ENCODE results near the gene GID4. TPM values are rescaled to one million over a fixed set of nuclear protein-coding genes. Genes with fewer than 3 reads are reported as not detected.

GID4 gene
- total and polyA plus RNA-seq, 5 experiments from 2014 or later, result 3.4 to 10.7 (median 7.1) TPM

DNA sequence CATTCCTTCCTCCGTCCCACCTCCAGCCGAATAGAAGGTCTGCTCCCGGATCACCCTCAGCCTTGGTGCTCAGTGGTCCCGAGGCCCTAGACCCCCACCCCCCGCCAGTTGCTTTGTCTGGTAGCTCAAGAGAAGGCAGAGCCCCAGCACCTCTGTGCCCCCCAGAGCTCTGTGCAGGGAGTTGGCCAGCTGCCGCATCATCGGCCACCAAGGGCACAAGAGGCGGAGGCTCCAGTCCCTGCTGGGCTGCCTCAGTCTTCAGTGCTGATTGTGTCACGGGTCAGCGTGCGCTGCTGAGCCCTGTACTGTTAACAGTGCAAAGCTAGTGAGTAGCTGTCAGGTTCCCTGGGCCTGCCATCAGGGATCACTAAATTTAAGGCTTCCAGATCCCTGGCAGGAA, 26.3 kb downstream of the GID4 start:
- no peaks in the 10 kb centered on the region for H3K27me3 Mint-ChIP-seq
- H3K4me1 Mint-ChIP-seq, result no peaks in the 10 kb centered on the region
- no peaks in the 10 kb centered on the region for H3K9me3 Mint-ChIP-seq
- ATAC-seq (no peak), DNase-seq (no peak)
- no peak overlapping the region for H3K27ac Mint-ChIP-seq
- no peak overlapping the region for H3K4me3 Mint-ChIP-seq
- POLR2A ChIA-PET, result no interaction called here
- H3K36me3 Mint-ChIP-seq, result peaks cover 5 to 59% (median 5%) of the 10 kb centered on the region in 3 donors

DNA sequence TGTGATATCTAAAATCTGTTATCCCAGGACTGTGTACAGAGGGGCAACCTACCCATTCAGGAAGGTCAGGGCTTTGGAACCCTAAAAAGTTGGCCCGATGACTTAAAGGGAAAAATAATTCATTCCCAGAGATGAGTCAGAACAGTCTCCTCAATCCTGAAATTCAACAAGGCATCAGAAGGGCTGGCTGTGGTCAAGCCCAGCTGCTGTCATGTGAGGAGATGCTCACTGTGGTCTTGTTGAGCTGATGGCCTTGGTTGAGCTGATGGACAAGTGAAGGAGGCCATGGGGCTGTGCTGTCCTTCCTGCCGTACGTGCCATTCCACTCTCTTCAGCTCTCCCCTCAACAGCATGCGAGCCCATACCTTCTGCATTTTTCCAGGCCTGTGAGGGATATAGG, 27.7 kb downstream of the GID4 start:
- Mint-ChIP-seq H3K27ac (peak overlapping the region in 1 of 10 donors; percentile 44), H3K36me3 (peaks cover 5 to 48% (median 5%) of the 10 kb centered on the region in 3 donors), H3K27me3 (no peaks in the 10 kb centered on the region), H3K4me3 (no peak overlapping the region), H3K9me3 (no peaks in the 10 kb centered on the region), H3K4me1 (peaks cover 4 to 11% (median 5%) of the 10 kb centered on the region in 4 donors)
- ATAC-seq, result no peak
- POLR2A ChIA-PET, result no interaction called here
- no peak for DNase-seq

DNA sequence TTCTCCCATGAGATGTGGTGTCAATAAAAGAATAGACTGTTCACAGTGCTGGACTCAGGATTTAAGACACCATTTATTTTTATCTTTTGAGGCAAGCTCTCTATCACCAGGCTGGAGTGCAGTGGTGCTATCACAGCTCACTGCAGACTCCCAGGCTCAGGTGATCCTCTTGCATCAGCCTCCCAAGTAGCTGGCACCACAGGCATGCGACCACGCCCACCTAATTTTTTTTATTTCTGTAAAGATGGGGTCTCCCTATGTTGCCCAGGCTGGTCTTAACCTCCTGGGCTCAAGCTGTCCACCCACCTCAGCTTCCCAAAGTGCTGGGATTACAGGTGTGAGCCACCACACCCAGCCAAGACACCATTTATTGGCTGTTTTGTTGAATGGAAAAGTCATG, 29.9 kb downstream of the GID4 start:
- H3K4me3 Mint-ChIP-seq, result no peak overlapping the region
- no peaks in the 10 kb centered on the region for H3K27me3 Mint-ChIP-seq
- H3K27ac Mint-ChIP-seq, result peak overlapping the region in 2 of 10 donors; percentile 32 to 69
- peaks cover 5 to 28% (median 5%) of the 10 kb centered on the region in 3 donors for H3K36me3 Mint-ChIP-seq
- POLR2A ChIA-PET, result no interaction called here
- DNase-seq (no peak), ATAC-seq (no peak)
- peaks cover 4 to 11% (median 5%) of the 10 kb centered on the region in 4 donors for H3K4me1 Mint-ChIP-seq
- no peaks in the 10 kb centered on the region for H3K9me3 Mint-ChIP-seq

DNA sequence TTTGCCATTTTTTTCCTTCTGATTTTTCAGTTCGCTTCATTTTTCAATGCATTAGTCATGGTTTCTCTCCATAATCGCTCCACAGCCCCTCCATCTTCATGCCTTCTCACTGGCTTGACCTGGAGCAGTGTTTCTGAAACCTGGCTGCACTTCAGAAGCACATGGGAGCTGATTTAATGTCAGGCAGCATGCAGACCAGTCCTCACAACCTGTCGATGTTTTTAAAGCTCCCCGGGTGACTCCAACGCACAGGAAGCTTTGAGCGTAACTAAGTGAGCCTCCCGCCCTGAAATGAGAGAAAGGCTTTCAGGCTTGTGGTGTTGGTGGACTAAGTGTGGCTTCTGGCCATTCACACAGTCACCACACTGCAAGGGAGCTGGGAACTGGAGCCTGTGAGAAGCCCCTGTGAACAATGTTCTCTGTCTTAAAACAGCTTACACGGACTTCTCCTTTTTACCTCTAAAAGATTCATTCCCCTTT, 31.7 kb downstream of the GID4 start:
- ATAC-seq (peak in 1 of 2 donors; percentile 27), DNase-seq (no peak)
- POLR2A ChIA-PET, result interaction anchor here (1.0 kb wide), 1 partner anchor 16 kb away, joined by 3 read pairs; the partner anchor contains the start of gene DRG2
- Mint-ChIP-seq H3K9me3 (no peaks in the 10 kb centered on the region), H3K4me1 (peaks cover 5 to 11% (median 6%) of the 10 kb centered on the region in 4 donors), H3K4me3 (no peak overlapping the region), H3K36me3 (peaks cover 0 to 11% (median 0%) of the 10 kb centered on the region in 3 donors), H3K27ac (no peak overlapping the region), H3K27me3 (peaks cover 2 to 11% (median 7%) of the 10 kb centered on the region in 5 donors)

GRCh38 chr17:18071751-18072150, 32.5 kb downstream of the GID4 start:
- no peak for ATAC-seq
- H3K27ac Mint-ChIP-seq, result no peak overlapping the region

DNA sequence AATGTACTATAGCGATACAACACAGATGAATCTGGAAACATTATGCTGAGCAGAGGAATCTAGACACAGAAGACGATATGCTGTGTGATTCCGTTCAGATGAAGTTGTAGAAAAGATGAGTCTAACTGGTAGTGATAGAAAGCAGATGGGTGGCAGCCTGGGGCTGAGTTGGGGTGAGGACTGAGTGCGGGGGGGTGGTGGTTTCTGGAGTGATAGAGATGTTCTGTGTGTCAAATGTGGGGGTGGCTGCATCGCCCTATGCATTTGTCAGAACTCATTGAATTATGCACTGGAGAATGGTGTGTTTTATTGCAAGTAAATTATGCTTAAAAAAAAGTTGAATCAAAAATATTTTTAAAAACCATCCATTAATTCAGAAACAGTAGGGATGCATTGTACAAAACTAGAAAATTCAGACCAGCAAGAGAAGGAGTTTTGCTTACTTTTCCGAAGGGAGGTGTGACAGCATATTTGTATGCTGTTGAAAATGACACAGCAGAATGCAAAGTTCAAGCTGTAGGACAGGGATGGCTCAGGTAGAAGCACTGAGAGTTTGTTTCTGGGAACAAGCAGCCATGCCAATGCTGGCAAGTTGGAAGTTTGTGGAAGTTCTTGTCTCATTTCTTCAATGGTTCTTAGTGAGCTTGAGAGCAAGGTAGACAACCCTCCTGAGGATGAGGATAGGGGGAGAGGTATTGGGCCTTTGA, 35.5 kb downstream of the GID4 start:
- no peaks in the 10 kb centered on the region for H3K36me3 Mint-ChIP-seq
- POLR2A ChIA-PET, result no interaction called here
- H3K27me3 Mint-ChIP-seq, result peaks cover 5 to 19% (median 14%) of the 10 kb centered on the region in 5 donors
- ATAC-seq (no peak), DNase-seq (no peak)
- peaks cover 5 to 11% (median 6%) of the 10 kb centered on the region in 4 donors for H3K4me1 Mint-ChIP-seq
- H3K9me3 Mint-ChIP-seq, result no peaks in the 10 kb centered on the region
- H3K27ac Mint-ChIP-seq, result no peak overlapping the region
- H3K4me3 Mint-ChIP-seq, result no peak overlapping the region

More at GRCh38 chr17:18071751-18072150, 32.5 kb downstream of the GID4 start:
- Mint-ChIP-seq H3K36me3 (peaks cover 0 to 6% (median 0%) of the 10 kb centered on the region in 3 donors), H3K4me1 (peaks cover 5 to 11% (median 6%) of the 10 kb centered on the region in 4 donors), H3K9me3 (no peaks in the 10 kb centered on the region), H3K4me3 (no peak overlapping the region), H3K27me3 (peaks cover 2 to 14% (median 10%) of the 10 kb centered on the region in 5 donors)
- DNase-seq, result no peak
- POLR2A ChIA-PET, result interaction anchor here (1.0 kb wide), 1 partner anchor 16 kb away, joined by 3 read pairs; the partner anchor contains the start of gene DRG2

DNA sequence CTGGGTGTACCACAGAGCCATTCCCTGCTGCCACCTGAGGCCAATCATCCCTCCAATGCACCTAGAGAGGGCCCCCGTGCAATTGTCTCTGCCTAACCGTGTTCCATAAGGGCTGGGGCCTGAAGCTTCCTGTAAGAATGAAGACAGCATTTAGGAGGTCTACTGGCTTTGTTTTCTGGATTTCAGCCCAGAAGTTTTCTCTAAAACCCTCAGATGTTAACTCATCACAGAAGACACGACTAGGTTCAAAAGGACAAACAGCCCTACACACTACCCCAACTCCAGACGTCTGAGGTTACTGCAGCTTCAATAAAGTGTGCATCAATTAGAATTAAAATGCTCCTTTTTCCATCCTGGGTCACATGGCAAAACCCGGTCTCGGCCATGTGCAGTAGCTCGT, 37.7 kb downstream of the GID4 start:
- H3K4me1 Mint-ChIP-seq, result peaks cover 0 to 2% (median 0%) of the 10 kb centered on the region in 4 donors

DNA sequence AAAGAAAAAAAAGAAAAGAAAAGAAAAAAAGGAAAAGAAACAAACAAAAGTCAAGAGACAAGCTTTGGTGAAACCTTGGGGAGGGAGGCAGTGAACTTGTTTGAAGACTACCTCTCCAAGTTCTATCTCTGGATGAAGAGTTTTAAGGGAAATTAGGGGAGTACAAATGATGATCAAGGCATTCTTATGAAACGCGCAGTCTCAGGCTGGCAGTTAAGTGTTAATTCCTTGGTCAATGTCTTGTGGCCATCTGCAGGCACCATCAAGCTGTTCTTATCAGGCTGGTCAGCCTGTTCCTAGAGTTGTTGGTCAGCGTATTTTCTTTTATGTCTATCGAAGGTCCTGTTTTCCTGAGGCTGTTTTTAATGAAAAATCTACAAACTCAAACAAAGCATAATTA, 40.3 kb downstream of the GID4 start:
- no peak for ATAC-seq

More for the DNA sequence above, 37.7 kb downstream of the GID4 start:
- H3K9me3 Mint-ChIP-seq, result no peaks in the 10 kb centered on the region
- H3K27me3 Mint-ChIP-seq, result peaks cover 5 to 21% (median 18%) of the 10 kb centered on the region in 5 donors
- POLR2A ChIA-PET, result no interaction called here
- H3K36me3 Mint-ChIP-seq, result no peaks in the 10 kb centered on the region
- no peak overlapping the region for H3K27ac Mint-ChIP-seq
- DNase-seq, result no peak
- H3K4me3 Mint-ChIP-seq, result no peak overlapping the region
- ATAC-seq, result no peak

GRCh38 chr17:18084256-18084655, 45.0 kb downstream of the GID4 start:
- Mint-ChIP-seq H3K27me3 (peaks cover 1 to 9% (median 3%) of the 10 kb centered on the region in 5 donors), H3K4me3 (no peak overlapping the region), H3K9me3 (no peaks in the 10 kb centered on the region), H3K4me1 (peaks cover 9 to 24% (median 21%) of the 10 kb centered on the region in 4 donors), H3K36me3 (no peaks in the 10 kb centered on the region), H3K27ac (peak overlapping the region in 1 of 10 donors; percentile 28)
- DNase-seq (no peak), ATAC-seq (no peak)
- POLR2A ChIA-PET, result no interaction called here

More for the DNA sequence above, 40.3 kb downstream of the GID4 start:
- no peaks in the 10 kb centered on the region for H3K9me3 Mint-ChIP-seq
- no peak for DNase-seq
- H3K36me3 Mint-ChIP-seq, result no peaks in the 10 kb centered on the region
- H3K4me3 Mint-ChIP-seq, result no peak overlapping the region
- no peak overlapping the region for H3K27ac Mint-ChIP-seq
- POLR2A ChIA-PET, result no interaction called here
- peaks cover 4 to 20% (median 18%) of the 10 kb centered on the region in 5 donors for H3K27me3 Mint-ChIP-seq
- peaks cover 0 to 2% (median 0%) of the 10 kb centered on the region in 4 donors for H3K4me1 Mint-ChIP-seq

DNA sequence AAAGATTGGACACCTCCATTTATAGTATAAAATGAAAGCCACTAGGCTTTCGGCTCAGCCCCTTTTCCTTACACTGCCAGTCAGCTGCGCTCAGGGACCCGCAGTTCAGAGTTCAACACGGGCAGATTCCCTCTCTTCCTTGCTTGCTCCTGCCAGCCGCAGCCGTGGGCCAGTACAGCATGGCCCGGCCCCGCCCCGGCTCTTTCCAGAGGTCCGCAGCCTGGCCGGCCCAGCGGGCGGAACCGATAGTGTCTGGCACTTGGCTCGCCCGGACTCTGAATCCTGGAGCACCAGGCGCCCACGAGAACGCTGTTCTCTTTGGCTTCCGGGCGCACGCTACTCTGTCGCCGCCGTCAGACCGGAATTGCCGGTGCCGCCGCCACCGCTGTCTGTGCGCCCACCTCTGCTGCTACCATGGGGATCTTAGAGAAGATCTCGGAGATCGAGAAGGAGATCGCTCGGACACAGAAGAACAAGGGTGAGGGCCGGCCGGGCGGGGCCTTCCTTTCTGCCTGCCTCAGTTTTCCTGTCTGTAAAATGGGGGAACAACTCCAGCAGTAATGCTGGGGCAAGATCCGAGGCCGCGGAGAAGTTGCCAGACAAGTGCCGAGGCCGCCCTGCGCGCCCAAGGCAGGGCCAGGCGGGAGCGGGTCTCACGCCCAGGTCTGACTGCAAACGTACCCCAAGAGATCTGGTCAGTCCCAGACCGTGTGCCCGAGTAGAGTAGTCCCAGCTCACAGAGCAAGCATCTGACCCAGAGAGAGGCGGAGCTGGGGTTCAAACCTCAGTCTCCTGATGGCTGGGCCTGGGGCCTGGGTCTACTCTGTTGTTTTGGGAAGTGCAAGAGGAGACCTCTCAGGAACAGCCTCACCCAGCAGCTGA, 48.6 kb downstream of the GID4 start, which contains the start of gene DRG2:
TSS of gene DRG2 (plus strand) at position 339 of the 882 bp plus-strand sequence. CDS start at position 415, 76 bp downstream.
- H3K27me3 Mint-ChIP-seq, result no peaks in the 10 kb centered on the region
- POLR2A ChIA-PET, result interaction anchor here (0.5 to 2.2 kb wide), 7 partner anchors 12 to 1047 kb away, joined by 3 to 10 read pairs (median 3); partner anchors contain the start of genes SHMT1, SMCR8 and TOP3A
- peaks cover 15 to 38% (median 27%) of the 10 kb centered on the region in 4 donors for H3K4me1 Mint-ChIP-seq
- peak within 1 kb of the TSS; percentile 98 to 100 (median 99) for H3K4me3 Mint-ChIP-seq
- peak; percentile 73 to 95 (median 88) for DNase-seq
- peaks cover 0 to 11% (median 2%) of the 10 kb centered on the region in 3 donors for H3K36me3 Mint-ChIP-seq
- H3K9me3 Mint-ChIP-seq, result no peaks in the 10 kb centered on the region
- peak; percentile 92 to 93 for ATAC-seq
- H3K27ac Mint-ChIP-seq, result peak within 1 kb of the TSS; percentile 98 to 100 (median 99)

GRCh38 chr17:18089613-18090012, 50.4 kb downstream of the GID4 start:
- no peak for ATAC-seq
- H3K9me3 Mint-ChIP-seq, result no peaks in the 10 kb centered on the region
- H3K4me1 Mint-ChIP-seq, result peaks cover 18 to 44% (median 27%) of the 10 kb centered on the region in 4 donors
- POLR2A ChIA-PET, result no interaction called here
- H3K4me3 Mint-ChIP-seq, result peak overlapping the region in 9 of 10 donors; percentile 6 to 100 (median 71)
- H3K27ac Mint-ChIP-seq, result peak overlapping the region; percentile 48 to 100 (median 99)
- DNase-seq, result no peak
- peaks cover 6 to 28% (median 8%) of the 10 kb centered on the region in 3 donors for H3K36me3 Mint-ChIP-seq
- H3K27me3 Mint-ChIP-seq, result no peaks in the 10 kb centered on the region

- H3K36me3 Mint-ChIP-seq, result peaks cover 6 to 54% (median 8%) of the 10 kb centered on the region in 3 donors
Observed at GRCh38 chr17:18093616-18094408, 54.6 kb downstream of the GID4 start.

More at GRCh38 chr17:18093616-18094408, 54.6 kb downstream of the GID4 start:
- Mint-ChIP-seq H3K4me1 (peaks cover 10 to 34% (median 12%) of the 10 kb centered on the region in 4 donors), H3K27ac (peak overlapping the region in 4 of 10 donors; percentile 1 to 44 (median 18)), H3K9me3 (no peaks in the 10 kb centered on the region), H3K4me3 (no peak overlapping the region), H3K27me3 (no peaks in the 10 kb centered on the region)
- POLR2A ChIA-PET, result no interaction called here
- no peak for DNase-seq
- ATAC-seq, result no peak

Measured in naive thymus-derived CD8-positive, alpha-beta T cell (primary cell).